Measurements from ENCODE around the gene PPIL3. TPM values are rescaled to one million over a fixed set of nuclear protein-coding genes. Genes with fewer than 3 reads are reported as not detected.

PPIL3 gene
- total and polyA plus RNA-seq, 2 donors (not counting 1 experiment from before 2014, with no cell fraction given), result 57.9 to 61.4 TPM

- Histone ChIP-seq H3K4me1 (ENCODE audit: control insufficient read depth in 2 of 2, insufficient read depth in 2 of 2, low read length in 2 of 2) (no peaks in the 10 kb centered on the region), H3K27me3 (replicated peaks in 1 of 4; ENCODE audit: control extremely low read depth in 1 of 4, control insufficient read depth in 3 of 4, insufficient read depth in 4 of 4, low read length in 3 of 4) (no peaks in the 10 kb centered on the region), H3K9me3 (ENCODE audit: control extremely low read depth in 1 of 3, control insufficient read depth in 2 of 3, insufficient read depth in 1 of 3, low read length in 2 of 3) (no peaks in the 10 kb centered on the region), H2AFZ (ENCODE audit: insufficient read depth, low read depth, low read length, poor library complexity, severe bottlenecking) (no peak overlapping the region), H3K9ac (ENCODE audit: low read length) (no peak overlapping the region), H3K36me3 (replicated peaks in 1 of 2; ENCODE audit: control extremely low read depth in 1 of 2, control insufficient read depth in 1 of 2, extremely low read depth in 1 of 2, insufficient read depth in 2 of 2, low read length in 1 of 2) (peaks cover 21 to 53% of the 10 kb centered on the region in 2 experiments), H3K4me2 (replicated peaks; ENCODE audit: low read depth, low read length, poor library complexity, severe bottlenecking) (no peak overlapping the region), H3K27ac (ENCODE audit: low read length in 2 of 2) (no peak overlapping the region), H4K20me1 (ENCODE audit: control insufficient read depth, insufficient read depth, low read length, poor library complexity, severe bottlenecking) (no peaks in the 10 kb centered on the region), H3K79me2 (ENCODE audit: control insufficient read depth, insufficient read depth, low read length) (no peaks in the 10 kb centered on the region), H3K4me3 (ENCODE audit: control extremely low read depth in 1 of 5, extremely low read depth in 1 of 5, insufficient read depth in 1 of 5, low read depth in 2 of 5, low read length in 4 of 5) (no peak overlapping the region)
- Mint-ChIP-seq H3K4me3 (no peak overlapping the region), H3K4me1 (no peaks in the 10 kb centered on the region), H3K27ac (no peak overlapping the region), H3K9me3 (ENCODE audit: insufficient read depth) (no peaks in the 10 kb centered on the region), H3K27me3 (no peaks in the 10 kb centered on the region)
- ATAC-seq (ENCODE audit: low read depth) (no peak), DNase-seq (no peak)
- 100% methylated on average over 2 of the region's 4 CpGs for WGBS (ENCODE audit: insufficient coverage)
- POLR2A ChIA-PET, result no interaction called here
- CTCF ChIA-PET, result no interaction called here
- intact Hi-C loops (cut with micrococcal nuclease), result no loop called here
- TF ChIP-seq, protein P1, sequence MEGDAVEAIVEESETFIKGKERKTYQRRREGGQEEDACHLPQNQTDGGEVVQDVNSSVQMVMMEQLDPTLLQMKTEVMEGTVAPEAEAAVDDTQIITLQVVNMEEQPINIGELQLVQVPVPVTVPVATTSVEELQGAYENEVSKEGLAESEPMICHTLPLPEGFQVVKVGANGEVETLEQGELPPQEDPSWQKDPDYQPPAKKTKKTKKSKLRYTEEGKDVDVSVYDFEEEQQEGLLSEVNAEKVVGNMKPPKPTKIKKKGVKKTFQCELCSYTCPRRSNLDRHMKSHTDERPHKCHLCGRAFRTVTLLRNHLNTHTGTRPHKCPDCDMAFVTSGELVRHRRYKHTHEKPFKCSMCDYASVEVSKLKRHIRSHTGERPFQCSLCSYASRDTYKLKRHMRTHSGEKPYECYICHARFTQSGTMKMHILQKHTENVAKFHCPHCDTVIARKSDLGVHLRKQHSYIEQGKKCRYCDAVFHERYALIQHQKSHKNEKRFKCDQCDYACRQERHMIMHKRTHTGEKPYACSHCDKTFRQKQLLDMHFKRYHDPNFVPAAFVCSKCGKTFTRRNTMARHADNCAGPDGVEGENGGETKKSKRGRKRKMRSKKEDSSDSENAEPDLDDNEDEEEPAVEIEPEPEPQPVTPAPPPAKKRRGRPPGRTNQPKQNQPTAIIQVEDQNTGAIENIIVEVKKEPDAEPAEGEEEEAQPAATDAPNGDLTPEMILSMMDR (IDR thresholded peaks at IDR 0.05), result no peak
- no peak for TF ChIP-seq EZH2 (IDR thresholded peaks at IDR 0.05; ENCODE audit: borderline replicate concordance, insufficient read depth, low read depth, low read length, poor library complexity, severe bottlenecking)
These were observed 21.1 kb upstream of the PPIL3 start for GRCh38 chr2:200909958-200910357.

DNA sequence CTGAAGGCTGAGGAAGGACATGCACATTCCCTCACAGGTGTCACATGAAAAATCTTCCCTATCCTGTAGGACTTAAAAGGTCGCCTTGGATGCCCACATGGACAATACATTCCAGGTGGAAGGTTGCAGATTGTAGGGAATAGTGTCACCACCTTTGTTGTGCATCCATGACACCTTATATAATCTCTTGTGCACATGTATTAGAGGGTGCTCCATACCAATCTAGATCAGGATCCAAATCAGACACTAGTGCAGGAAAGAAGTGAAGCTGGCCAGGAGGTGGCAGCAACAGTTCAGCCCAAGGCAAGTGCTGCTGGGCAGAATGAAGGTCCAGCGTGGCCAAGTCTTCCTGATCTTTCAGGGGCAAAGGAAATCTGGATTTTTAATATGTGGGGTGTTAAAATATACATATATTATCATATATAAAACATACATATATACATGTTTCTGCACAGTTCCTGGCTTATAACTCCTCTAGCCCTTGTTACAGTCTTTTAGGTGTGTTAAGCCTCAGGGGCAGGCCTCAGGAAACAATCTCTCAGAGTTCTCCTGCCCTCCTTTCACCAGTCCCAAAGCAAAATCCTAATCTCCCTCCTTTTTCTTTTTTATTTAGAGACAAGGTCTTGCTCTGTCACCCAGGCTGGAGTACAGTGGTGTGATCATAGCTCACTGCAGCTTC lies 16.9 kb upstream of the PPIL3 start:
- peak overlapping the region; percentile 7 for H3K27ac Mint-ChIP-seq
- WGBS (ENCODE audit: insufficient coverage), result no CpG with 5 or more reads among the region's 2 CpGs
- no peak overlapping the region for H3K4me3 Mint-ChIP-seq
- Histone ChIP-seq H3K9me3 (ENCODE audit: control extremely low read depth in 1 of 3, control insufficient read depth in 2 of 3, insufficient read depth in 1 of 3, low read length in 2 of 3) (no peaks in the 10 kb centered on the region), H3K27ac (ENCODE audit: low read length in 2 of 2) (no peak overlapping the region), H3K27me3 (replicated peaks in 1 of 4; ENCODE audit: control extremely low read depth in 1 of 4, control insufficient read depth in 3 of 4, insufficient read depth in 4 of 4, low read length in 3 of 4) (no peaks in the 10 kb centered on the region), H2AFZ (ENCODE audit: insufficient read depth, low read depth, low read length, poor library complexity, severe bottlenecking) (no peak overlapping the region), H3K36me3 (replicated peaks in 1 of 2; ENCODE audit: control extremely low read depth in 1 of 2, control insufficient read depth in 1 of 2, extremely low read depth in 1 of 2, insufficient read depth in 2 of 2, low read length in 1 of 2) (peaks cover 17 to 42% of the 10 kb centered on the region in 2 experiments), H3K4me3 (ENCODE audit: control extremely low read depth in 1 of 5, extremely low read depth in 1 of 5, insufficient read depth in 1 of 5, low read depth in 2 of 5, low read length in 4 of 5) (no peak overlapping the region), H3K9ac (ENCODE audit: low read length) (no peak overlapping the region), H3K4me2 (replicated peaks; ENCODE audit: low read depth, low read length, poor library complexity, severe bottlenecking) (no peak overlapping the region), H4K20me1 (ENCODE audit: control insufficient read depth, insufficient read depth, low read length, poor library complexity, severe bottlenecking) (no peaks in the 10 kb centered on the region), H3K4me1 (ENCODE audit: control insufficient read depth in 2 of 2, insufficient read depth in 2 of 2, low read length in 2 of 2) (no peaks in the 10 kb centered on the region), H3K79me2 (ENCODE audit: control insufficient read depth, insufficient read depth, low read length) (no peaks in the 10 kb centered on the region)
- TF ChIP-seq, protein P1 (IDR thresholded peaks at IDR 0.05), result peak; percentile 44
- no peak for TF ChIP-seq EZH2 (IDR thresholded peaks at IDR 0.05; ENCODE audit: borderline replicate concordance, insufficient read depth, low read depth, low read length, poor library complexity, severe bottlenecking)
- H3K27me3 Mint-ChIP-seq, result no peaks in the 10 kb centered on the region
- CTCF ChIA-PET, result interaction anchor here (0.8 to 8.0 kb wide), 18 partner anchors 9 to 459 kb away, joined by 3 to 97 read pairs (median 4); partner anchors contain the start of genes CASP10, HYCC2, NIF3L1 and ORC2
- DNase-seq (peak; percentile 48), ATAC-seq (ENCODE audit: low read depth) (no peak)
- POLR2A ChIA-PET, result interaction anchor here (0.7 kb wide), 1 partner anchor 272 kb away, joined by 5 read pairs; no protein-coding TSS in a partner anchor
- H3K9me3 Mint-ChIP-seq (ENCODE audit: insufficient read depth), result no peaks in the 10 kb centered on the region
- intact Hi-C loops (cut with micrococcal nuclease), result loop anchor here (1.0 kb wide), 2 partner anchors 272 to 327 kb away; no protein-coding TSS in a partner anchor
- H3K4me1 Mint-ChIP-seq, result peaks cover 4% of the 10 kb centered on the region

Measured in B cell (primary cell).